A549 (cell line): ENCODE measurements around the gene CADPS2.

Experiments used
- BCL3 ChIP-seq: fragments of >200 bp; sonication (Bioruptor Twin); formaldehyde crosslinking; IDR thresholded peaks from 3 replicates; pipeline ENCODE4 v1.6.1; 2016
- CHD2 ChIP-seq: fragments of 150-350 bp; IDR thresholded peaks from 2 replicates; pipeline ENCODE4 v1.6.1; 2014; ENCODE audit warnings: low read length; ENCODE audit not compliant: partially characterized antibody
- FOSB ChIP-seq: fragments of 250-450 bp; sonication (Bioruptor Pico); IDR thresholded peaks from 2 replicates; pipeline ENCODE4 v1.5.0; 2020; ENCODE audit warnings: mild to moderate bottlenecking, moderate library complexity
- MAFK ChIP-seq: fragments of 450-650 bp; IDR thresholded peaks from 2 replicates; pipeline ENCODE4 v1.6.1; 2014; ENCODE audit not compliant: partially characterized antibody
- MYC ChIP-seq: IDR thresholded peaks from 2 replicates; pipeline ENCODE4 v1.6.1; 2012; ENCODE audit warnings: mild to moderate bottlenecking, inconsistent platforms, low read length, improper control_type of control experiment, borderline replicate concordance
- NPAS2 ChIP-seq: fragments of 250-450 bp; sonication (Bioruptor Pico); IDR thresholded peaks from 2 replicates; pipeline ENCODE4 v1.8.0; 2022; ENCODE audit warnings: mild to moderate bottlenecking, moderate library complexity, borderline replicate concordance
- POLR2A ChIP-seq: IDR thresholded peaks from 2 replicates; pipeline ENCODE4 v1.6.1; 2012; ENCODE audit warnings: mild to moderate bottlenecking, low read length
- SMC3 ChIP-seq: fragments of >200 bp; sonication (Bioruptor Twin); formaldehyde crosslinking; IDR thresholded peaks from 3 replicates; pipeline ENCODE4 v1.6.1; 2018; ENCODE audit warnings: inconsistent platforms
- SREBF2 ChIP-seq: fragments of 450-650 bp; IDR thresholded peaks from 2 replicates; pipeline ENCODE4 v1.6.1; 2014; ENCODE audit warnings: mild to moderate bottlenecking, moderate library complexity
- USF2 ChIP-seq: fragments of 450-650 bp; IDR thresholded peaks from 2 replicates; pipeline ENCODE4 v1.6.1; 2014; ENCODE audit warnings: antibody characterized with exemption
- ZSCAN20 ChIP-seq: fragments of 250-450 bp; sonication (Bioruptor Pico); IDR thresholded peaks from 2 replicates; pipeline ENCODE4 v1.8.0; 2022; ENCODE audit warnings: mild to moderate bottlenecking, moderate library complexity
- TF ChIP-seq, protein P1 (sequence below): fragments of >200 bp; sonication (Bioruptor Twin); formaldehyde crosslinking; IDR thresholded peaks from 3 replicates; pipeline ENCODE4 v1.5.1; 2016
- TF ChIP-seq, protein P2 (sequence below): fragments of 150-350 bp; IDR thresholded peaks from 2 replicates; pipeline ENCODE4 v1.6.1; 2014; ENCODE audit warnings: low read depth, mild to moderate bottlenecking, low read length

GRCh38 chr7:122312789-122313188, 573.5 kb downstream of the CADPS2 start:
- TF ChIP-seq, protein P1, sequence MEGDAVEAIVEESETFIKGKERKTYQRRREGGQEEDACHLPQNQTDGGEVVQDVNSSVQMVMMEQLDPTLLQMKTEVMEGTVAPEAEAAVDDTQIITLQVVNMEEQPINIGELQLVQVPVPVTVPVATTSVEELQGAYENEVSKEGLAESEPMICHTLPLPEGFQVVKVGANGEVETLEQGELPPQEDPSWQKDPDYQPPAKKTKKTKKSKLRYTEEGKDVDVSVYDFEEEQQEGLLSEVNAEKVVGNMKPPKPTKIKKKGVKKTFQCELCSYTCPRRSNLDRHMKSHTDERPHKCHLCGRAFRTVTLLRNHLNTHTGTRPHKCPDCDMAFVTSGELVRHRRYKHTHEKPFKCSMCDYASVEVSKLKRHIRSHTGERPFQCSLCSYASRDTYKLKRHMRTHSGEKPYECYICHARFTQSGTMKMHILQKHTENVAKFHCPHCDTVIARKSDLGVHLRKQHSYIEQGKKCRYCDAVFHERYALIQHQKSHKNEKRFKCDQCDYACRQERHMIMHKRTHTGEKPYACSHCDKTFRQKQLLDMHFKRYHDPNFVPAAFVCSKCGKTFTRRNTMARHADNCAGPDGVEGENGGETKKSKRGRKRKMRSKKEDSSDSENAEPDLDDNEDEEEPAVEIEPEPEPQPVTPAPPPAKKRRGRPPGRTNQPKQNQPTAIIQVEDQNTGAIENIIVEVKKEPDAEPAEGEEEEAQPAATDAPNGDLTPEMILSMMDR: no peak
- TF ChIP-seq SREBF2 (no peak), MAFK (no peak), NPAS2 (CRISPR knock-in tag) (no peak), CHD2 (no peak), USF2 (no peak), BCL3 (no peak), ZSCAN20 (CRISPR knock-in tag) (no peak), POLR2A (no peak), SMC3 (no peak), MYC (no peak), FOSB (CRISPR knock-in tag) (no peak)
- TF ChIP-seq, protein P2, sequence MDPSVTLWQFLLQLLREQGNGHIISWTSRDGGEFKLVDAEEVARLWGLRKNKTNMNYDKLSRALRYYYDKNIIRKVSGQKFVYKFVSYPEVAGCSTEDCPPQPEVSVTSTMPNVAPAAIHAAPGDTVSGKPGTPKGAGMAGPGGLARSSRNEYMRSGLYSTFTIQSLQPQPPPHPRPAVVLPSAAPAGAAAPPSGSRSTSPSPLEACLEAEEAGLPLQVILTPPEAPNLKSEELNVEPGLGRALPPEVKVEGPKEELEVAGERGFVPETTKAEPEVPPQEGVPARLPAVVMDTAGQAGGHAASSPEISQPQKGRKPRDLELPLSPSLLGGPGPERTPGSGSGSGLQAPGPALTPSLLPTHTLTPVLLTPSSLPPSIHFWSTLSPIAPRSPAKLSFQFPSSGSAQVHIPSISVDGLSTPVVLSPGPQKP: no peak
